Keratinocyte (primary cell): ENCODE results near the gene FTCD. TPM values are rescaled to one million over a fixed set of nuclear protein-coding genes. Genes with fewer than 3 reads are reported as not detected.

Experiments used
- DNase-seq: peaks from one replicate; pipeline ENCODE4 v3.0.0-alpha.2; 2011; ENCODE audit warnings: low read depth, missing footprints, low spot score
- FAIRE-seq: peaks from 2 replicates; lab custom pipeline; 2011; peaks lifted over from hg19 to GRCh38; lab: Jason Lieb, UNC
- H2AFZ ChIP-seq: 2 replicates; pipeline ENCODE4 v1.6.0; 2012; ENCODE audit warnings: low read length, control low read depth, inconsistent platforms; ENCODE audit not compliant: control insufficient read depth
- H3K27ac ChIP-seq: 2 replicates; pipeline ENCODE4 v1.5.1; 2011; ENCODE audit warnings: low read length; ENCODE audit not compliant: control insufficient read depth, insufficient read depth
- H3K27me3 ChIP-seq: 3 replicates; pipeline ENCODE4 v1.6.0; 2011; ENCODE audit warnings: low read length; ENCODE audit not compliant: control insufficient read depth, insufficient read depth; ENCODE audit errors: extremely low read depth
- H3K36me3 ChIP-seq, 2 experiments: 2 replicates in 1 of 2; 3 replicates in 1 of 2; pipeline ENCODE4 v1.5.1; 2011; ENCODE audit warnings: low read length in 2 of 2, mild to moderate bottlenecking in 1 of 2; ENCODE audit not compliant: control insufficient read depth in 2 of 2, insufficient read depth in 2 of 2; ENCODE audit errors: extremely low read depth in 1 of 2
- H3K4me1 ChIP-seq: 3 replicates; pipeline ENCODE4 v1.5.1; 2011; ENCODE audit warnings: low read length; ENCODE audit not compliant: control insufficient read depth, insufficient read depth; ENCODE audit errors: extremely low read depth
- H3K4me2 ChIP-seq: 3 replicates; pipeline ENCODE4 v1.6.0; 2011; ENCODE audit warnings: low read depth, low read length; ENCODE audit not compliant: control insufficient read depth, insufficient read depth; ENCODE audit errors: extremely low read depth
- H3K4me3 ChIP-seq, 3 experiments: fragments of 200-600 bp in 1 of 3; sonication (generic) in 1 of 3; 2 replicates in 2 of 3; 3 replicates in 1 of 3; pipeline ENCODE4 v1.5.1; 2011 to 2016; ENCODE audit warnings: low read length in 3 of 3, mild to moderate bottlenecking in 3 of 3, control low read depth in 2 of 3, inconsistent platforms in 1 of 3, low read depth in 1 of 3, mixed read lengths in 1 of 3, mixed run types in 1 of 3, moderate library complexity in 1 of 3; ENCODE audit not compliant: control insufficient read depth in 2 of 3, insufficient read depth in 2 of 3; ENCODE audit errors: extremely low read depth in 1 of 3
- H3K79me2 ChIP-seq: 2 replicates; pipeline ENCODE4 v1.6.0; 2012; ENCODE audit warnings: low read length; ENCODE audit not compliant: control insufficient read depth, insufficient read depth
- H3K9ac ChIP-seq: 3 replicates; pipeline ENCODE4 v1.6.0; 2011; ENCODE audit warnings: low read length; ENCODE audit not compliant: control insufficient read depth, insufficient read depth; ENCODE audit errors: extremely low read depth
- H3K9me1 ChIP-seq: 3 replicates; pipeline ENCODE4 v1.6.0; 2011; ENCODE audit warnings: low read length; ENCODE audit not compliant: control insufficient read depth, insufficient read depth; ENCODE audit errors: extremely low read depth
- H3K9me3 ChIP-seq: 2 replicates; pipeline ENCODE4 v1.5.1; 2012; ENCODE audit warnings: low read depth, low read length; ENCODE audit not compliant: control insufficient read depth
- H4K20me1 ChIP-seq: 3 replicates; pipeline ENCODE4 v1.6.0; 2011; ENCODE audit warnings: low read length; ENCODE audit not compliant: control insufficient read depth, insufficient read depth; ENCODE audit errors: extremely low read depth
- EZH2 ChIP-seq: IDR thresholded peaks from one replicate; pipeline ENCODE4 v1.6.1; 2012; ENCODE audit warnings: inconsistent platforms, mild to moderate bottlenecking, low read length, moderate library complexity
- dilution Hi-C: fragments of 300-500 bp; cut with MboI; formaldehyde crosslinking; loops from one replicate; pipeline ENCODE4 v1.7.0; 2020; ENCODE audit warnings: low sequenced_read_pairs; ENCODE audit not compliant: extremely low pct_ligation_motif_present
- polyA plus RNA-seq, 5 experiments: library from polyadenylated mRNA; depleted of rRNA in 3 of 5; stranded (reverse) in 3 of 5; stranded (forward) in 1 of 5; unstranded in 1 of 5; fragments of >200 nt; gene quantifications; 1 replicate in 1 of 5; 2 replicates in 3 of 5; 3 replicates in 1 of 5; pipeline versions ENCODE4 v1.2.1 to v1.2.3, GENCODE V29; 2011 to 2012; ENCODE audit warnings: missing spikeins in 2 of 5, low read depth in 1 of 5, low replicate concordance in 1 of 5
- TF ChIP-seq, protein P1 (sequence below), 3 experiments: IDR thresholded peaks in 1 of 3; conservative IDR thresholded peaks in 1 of 3; optimal IDR thresholded peaks in 1 of 3; 2 replicates in 2 of 3; 3 replicates in 1 of 3; pipeline versions ENCODE3 to v1.5.1; 2011; ENCODE audit warnings: low read length in 3 of 3, mild to moderate bottlenecking in 3 of 3, moderate library complexity in 2 of 3, control low read depth in 1 of 3, inconsistent platforms in 1 of 3; ENCODE audit not compliant: insufficient read depth in 2 of 3; ENCODE audit errors: extremely low read depth in 1 of 3

FTCD gene
- polyA plus RNA-seq, 1 donor (not counting 4 experiments of a cell fraction or from before 2014, with no cell fraction given) = not detected

DNA sequence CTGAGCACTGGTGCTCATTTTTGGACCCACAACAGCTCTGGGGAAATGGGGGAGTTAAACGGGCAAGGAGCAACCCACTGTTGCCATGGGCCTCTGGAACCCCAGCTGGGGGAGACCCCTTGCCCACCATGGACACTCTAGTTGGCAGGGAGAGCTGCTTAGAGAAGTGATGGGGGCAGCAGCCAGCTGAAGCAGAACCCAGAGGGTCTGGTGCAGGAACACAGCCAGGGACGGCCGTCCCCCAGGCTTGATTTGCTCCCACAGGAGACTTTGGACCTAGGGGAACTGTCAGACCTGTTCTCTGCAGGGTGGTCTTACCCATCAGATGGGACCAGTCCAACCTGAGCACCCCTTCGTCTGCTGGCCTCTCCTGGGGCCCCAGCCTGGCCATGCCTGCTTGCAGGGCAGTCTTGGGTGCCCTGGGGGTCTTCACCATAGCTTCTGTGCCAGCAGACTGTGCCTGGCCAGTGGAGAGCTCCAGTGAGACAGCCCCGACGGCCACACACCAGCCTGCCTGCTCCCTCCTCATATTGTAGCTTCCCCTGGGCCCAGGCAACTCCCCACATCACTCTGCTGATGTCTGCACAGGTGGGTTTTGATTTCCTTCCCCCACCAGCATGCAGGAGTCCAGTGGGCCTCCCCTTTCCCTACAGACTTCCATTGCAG, 17.6 kb upstream of the FTCD start:
- TF ChIP-seq EZH2 = no peak
- TF ChIP-seq, protein P1, sequence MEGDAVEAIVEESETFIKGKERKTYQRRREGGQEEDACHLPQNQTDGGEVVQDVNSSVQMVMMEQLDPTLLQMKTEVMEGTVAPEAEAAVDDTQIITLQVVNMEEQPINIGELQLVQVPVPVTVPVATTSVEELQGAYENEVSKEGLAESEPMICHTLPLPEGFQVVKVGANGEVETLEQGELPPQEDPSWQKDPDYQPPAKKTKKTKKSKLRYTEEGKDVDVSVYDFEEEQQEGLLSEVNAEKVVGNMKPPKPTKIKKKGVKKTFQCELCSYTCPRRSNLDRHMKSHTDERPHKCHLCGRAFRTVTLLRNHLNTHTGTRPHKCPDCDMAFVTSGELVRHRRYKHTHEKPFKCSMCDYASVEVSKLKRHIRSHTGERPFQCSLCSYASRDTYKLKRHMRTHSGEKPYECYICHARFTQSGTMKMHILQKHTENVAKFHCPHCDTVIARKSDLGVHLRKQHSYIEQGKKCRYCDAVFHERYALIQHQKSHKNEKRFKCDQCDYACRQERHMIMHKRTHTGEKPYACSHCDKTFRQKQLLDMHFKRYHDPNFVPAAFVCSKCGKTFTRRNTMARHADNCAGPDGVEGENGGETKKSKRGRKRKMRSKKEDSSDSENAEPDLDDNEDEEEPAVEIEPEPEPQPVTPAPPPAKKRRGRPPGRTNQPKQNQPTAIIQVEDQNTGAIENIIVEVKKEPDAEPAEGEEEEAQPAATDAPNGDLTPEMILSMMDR (optimal IDR thresholded peaks at IDR 0.05 in 1 of 3, IDR thresholded peaks at IDR 0.05 in 1 of 3, conservative IDR thresholded peaks at IDR 0.05 in 1 of 3; ENCODE audit: extremely low read depth in 1 of 3, insufficient read depth in 2 of 3, low read length in 3 of 3) = no peak
- no peak overlapping the region for H3K4me3 ChIP-seq
- no peaks in the 10 kb centered on the region for H3K27me3 ChIP-seq
- DNase-seq (no peak), FAIRE-seq (no peak)
- H3K79me2 ChIP-seq = no peaks in the 10 kb centered on the region
- H3K36me3 ChIP-seq = no peaks in the 10 kb centered on the region
- H2AFZ ChIP-seq = no peak overlapping the region
- no peaks in the 10 kb centered on the region for H3K9me3 ChIP-seq
- H4K20me1 ChIP-seq = no peaks in the 10 kb centered on the region
- dilution Hi-C loops = no loop called here
- H3K4me1 ChIP-seq = no peaks in the 10 kb centered on the region
- H3K4me2 ChIP-seq = no peak overlapping the region
- H3K27ac ChIP-seq = no peak overlapping the region
- H3K9me1 ChIP-seq = no peaks in the 10 kb centered on the region
- no peak overlapping the region for H3K9ac ChIP-seq

DNA sequence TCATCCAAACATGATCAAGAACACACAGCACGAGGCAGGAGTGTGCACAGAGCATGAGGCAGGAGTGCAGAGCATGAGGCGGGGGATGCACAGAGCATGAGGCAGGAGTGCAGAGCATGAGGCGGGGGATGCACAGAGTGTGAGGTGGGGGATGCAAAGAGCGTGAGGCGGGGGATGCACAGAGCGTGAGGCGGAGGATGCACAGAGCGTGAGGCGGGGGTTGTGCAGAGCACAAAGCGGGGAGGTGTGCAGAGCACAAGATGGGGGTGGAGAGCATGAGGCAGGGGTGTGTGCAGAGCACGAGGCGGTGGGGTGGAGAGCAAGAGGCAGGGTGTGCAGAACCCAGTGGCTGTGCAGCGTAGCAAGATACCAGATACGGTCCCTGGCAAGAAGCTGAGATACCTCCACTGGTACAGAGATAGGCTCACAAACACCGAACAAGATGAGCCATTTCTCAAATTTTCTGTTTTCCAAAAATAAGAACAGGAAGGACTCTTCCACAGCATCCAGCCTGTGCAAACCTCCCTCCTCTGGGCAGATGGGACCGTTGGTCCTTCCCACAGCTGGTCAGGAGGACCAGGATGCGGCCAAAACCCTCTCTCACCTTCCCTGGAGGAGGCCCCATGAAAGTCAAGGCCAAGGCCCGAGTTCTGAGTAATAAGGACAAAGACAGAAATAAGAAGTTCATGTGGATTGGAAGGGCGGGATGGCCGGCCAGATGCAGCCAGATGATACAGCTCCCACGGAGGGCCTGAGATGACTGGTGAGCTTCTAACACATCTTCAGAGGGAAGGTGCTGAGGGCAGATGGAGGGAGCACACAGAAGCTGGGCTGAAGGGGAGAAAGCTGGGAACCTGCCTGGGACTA, 16.9 kb upstream of the FTCD start:
- Histone ChIP-seq H3K4me1 (no peaks in the 10 kb centered on the region), H3K9me3 (no peaks in the 10 kb centered on the region), H2AFZ (no peak overlapping the region), H3K36me3 (no peaks in the 10 kb centered on the region), H3K27ac (no peak overlapping the region), H3K4me3 (no peak overlapping the region), H3K79me2 (no peaks in the 10 kb centered on the region), H3K9ac (no peak overlapping the region), H3K4me2 (no peak overlapping the region), H4K20me1 (no peaks in the 10 kb centered on the region), H3K9me1 (no peaks in the 10 kb centered on the region), H3K27me3 (no peaks in the 10 kb centered on the region)
- no peak for DNase-seq
- TF ChIP-seq, protein P1 (optimal IDR thresholded peaks at IDR 0.05 in 1 of 3, IDR thresholded peaks at IDR 0.05 in 1 of 3, conservative IDR thresholded peaks at IDR 0.05 in 1 of 3; ENCODE audit: extremely low read depth in 1 of 3, insufficient read depth in 2 of 3, low read length in 3 of 3) = no peak
- no peak for TF ChIP-seq EZH2
- no peak for FAIRE-seq
- dilution Hi-C loops = no loop called here
